SKM-1 treated with dmso at 0.1 percent for 144 hours (cell line): ENCODE results near the gene IL15RA.
"Not testable (repeated sequence)": the region's sequence is repeated elsewhere in the genome, so short reads cannot be mapped to it uniquely, and the experiment has no call there.

Experiments used
- DNase-seq: peaks from one replicate; lab custom pipeline; 2025; ENCODE audit not compliant: unreplicated experiment; lab: John Stamatoyannopoulos, UW

Gene IL15RA

GRCh38 chr10:5930272-5930671 is 47.1 kb downstream of the IL15RA start:
- DNase-seq, result no peak

DNA sequence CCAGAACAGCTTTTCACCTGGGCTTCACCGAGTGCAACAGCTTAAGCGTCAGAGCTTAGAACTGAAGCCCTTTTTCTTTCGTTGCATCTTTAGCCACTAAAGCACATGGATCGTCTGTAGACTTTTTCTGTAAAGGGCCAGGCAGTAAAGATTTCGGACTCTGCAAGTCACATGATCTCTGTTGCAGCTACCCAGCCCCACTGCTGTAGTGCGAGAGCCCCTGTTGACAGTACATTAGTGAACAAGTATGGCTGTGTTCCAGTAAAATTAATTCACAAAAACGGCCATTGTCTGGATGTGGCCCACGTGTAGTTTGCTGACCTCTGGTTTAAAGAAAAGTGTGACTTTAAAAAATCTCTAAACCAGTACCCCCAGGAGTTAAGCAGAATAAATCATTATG is 47.9 kb downstream of the IL15RA start:
- no peak for DNase-seq

GRCh38 chr10:5927306-5927705 is 50.0 kb downstream of the IL15RA start:
- no peak for DNase-seq

DNA sequence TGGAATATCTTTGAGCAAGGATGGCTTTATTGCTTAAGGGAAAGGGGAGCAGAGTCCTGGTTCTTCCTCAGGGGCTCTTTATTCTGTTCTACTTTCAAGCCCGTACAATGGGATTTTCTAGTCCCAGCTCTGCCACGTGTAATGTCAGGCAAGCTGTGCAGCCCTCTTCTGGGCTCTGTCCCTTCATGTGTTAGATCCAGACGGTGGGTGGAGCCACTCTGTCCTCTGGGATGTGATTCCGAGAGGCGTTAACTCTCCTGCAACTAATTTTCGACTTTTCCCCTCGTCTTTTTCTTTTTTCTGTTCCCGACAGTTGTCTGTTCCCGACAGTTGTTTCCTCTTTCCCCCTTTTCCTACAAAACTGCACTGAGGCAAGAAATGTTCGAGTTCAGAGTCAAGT is 52.5 kb downstream of the IL15RA start:
- no peak for DNase-seq

- DNase-seq, result no peak
Observed at GRCh38 chr10:5921746-5922145, 55.6 kb downstream of the IL15RA start.

DNA sequence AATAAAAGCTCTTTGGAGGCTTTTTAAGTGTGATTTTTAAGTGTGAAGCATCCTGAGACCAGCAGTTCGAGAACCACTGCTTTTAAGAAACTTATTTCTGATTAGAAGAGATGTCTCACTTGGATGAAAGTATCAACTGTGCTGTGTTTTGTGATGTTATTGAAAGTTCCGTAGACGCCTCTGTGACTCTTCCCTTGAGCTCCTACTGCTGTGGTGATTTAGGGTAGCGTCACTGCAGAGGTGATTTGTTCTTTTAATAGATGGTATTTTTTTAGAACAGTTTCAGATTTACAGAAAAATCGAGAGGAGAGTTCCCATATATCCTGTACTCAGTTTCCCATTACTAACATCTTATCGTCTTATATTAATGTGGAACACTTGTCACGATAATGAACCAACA is 57.8 kb downstream of the IL15RA start:
- no peak for DNase-seq

- no peak for DNase-seq
Observed at GRCh38 chr10:5918763-5919162, 58.6 kb downstream of the IL15RA start.

DNA sequence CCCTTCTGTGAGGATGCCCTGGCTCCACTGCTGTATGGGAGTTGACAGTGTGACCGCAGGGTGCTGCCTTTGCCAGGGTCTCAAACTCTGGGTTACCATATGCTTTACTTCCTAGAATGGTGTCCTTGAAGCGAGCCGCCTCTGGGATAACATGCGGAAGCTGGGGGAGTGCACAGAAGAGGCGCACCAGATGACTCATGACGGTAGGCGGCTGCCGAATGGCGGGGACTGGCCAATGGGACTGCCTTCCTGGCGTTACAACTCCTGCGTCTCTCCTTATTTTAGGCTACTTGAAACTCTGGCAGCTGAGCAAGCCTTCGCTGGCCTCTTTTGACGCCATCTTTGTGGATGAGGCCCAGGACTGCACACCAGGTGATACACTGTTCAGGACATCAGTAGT is 60.0 kb downstream of the IL15RA start:
- no peak for DNase-seq

DNA sequence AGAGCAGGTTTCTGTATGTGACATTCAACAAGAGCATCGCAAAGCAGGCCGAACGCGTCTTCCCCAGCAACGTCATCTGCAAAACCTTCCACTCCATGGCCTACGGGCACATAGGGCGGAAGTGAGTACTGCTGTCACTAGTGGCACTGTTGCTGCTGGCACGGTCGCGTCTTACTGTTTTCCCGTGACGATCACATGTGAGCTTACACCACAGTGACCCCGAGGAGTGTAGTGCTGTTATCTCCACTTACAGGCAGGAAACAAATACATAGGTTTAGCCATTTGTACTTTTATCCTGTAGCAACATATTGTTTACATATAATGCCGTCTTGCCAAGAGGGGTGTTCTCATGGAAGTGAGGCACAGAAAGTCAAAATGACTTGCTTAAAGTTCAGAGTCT is 61.9 kb downstream of the IL15RA start:
- DNase-seq, result no peak

GRCh38 chr10:5913736-5914135 is 63.6 kb downstream of the IL15RA start:
- no peak for DNase-seq

- DNase-seq, result no peak
Observed at GRCh38 chr10:5911670-5912069, 65.7 kb downstream of the IL15RA start.

- no peak for DNase-seq
Observed at GRCh38 chr10:5910323-5911100, 66.8 kb downstream of the IL15RA start.

DNA sequence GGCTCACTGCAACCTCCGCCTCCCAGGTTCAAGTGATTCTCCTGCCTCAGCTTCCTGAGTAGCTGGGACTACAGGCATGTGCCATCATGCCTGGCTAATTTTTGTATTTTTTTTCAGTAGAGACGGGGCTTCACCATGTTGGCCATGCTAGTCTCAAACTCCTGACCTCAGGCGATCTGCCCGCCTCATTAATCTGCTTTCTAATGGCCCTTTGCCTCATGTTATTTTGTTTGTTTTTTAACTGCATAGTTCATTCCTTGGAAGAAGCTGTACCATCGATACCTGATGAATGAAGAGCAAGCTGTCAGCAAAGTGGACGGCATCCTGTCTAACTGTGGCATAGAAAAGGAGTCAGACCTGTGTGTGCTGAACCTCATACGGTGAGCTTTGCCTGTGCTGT is 68.7 kb downstream of the IL15RA start:
- not testable (repeated sequence) for DNase-seq

- no peak for DNase-seq
Observed at GRCh38 chr10:5906651-5907050, 70.7 kb downstream of the IL15RA start.

DNA sequence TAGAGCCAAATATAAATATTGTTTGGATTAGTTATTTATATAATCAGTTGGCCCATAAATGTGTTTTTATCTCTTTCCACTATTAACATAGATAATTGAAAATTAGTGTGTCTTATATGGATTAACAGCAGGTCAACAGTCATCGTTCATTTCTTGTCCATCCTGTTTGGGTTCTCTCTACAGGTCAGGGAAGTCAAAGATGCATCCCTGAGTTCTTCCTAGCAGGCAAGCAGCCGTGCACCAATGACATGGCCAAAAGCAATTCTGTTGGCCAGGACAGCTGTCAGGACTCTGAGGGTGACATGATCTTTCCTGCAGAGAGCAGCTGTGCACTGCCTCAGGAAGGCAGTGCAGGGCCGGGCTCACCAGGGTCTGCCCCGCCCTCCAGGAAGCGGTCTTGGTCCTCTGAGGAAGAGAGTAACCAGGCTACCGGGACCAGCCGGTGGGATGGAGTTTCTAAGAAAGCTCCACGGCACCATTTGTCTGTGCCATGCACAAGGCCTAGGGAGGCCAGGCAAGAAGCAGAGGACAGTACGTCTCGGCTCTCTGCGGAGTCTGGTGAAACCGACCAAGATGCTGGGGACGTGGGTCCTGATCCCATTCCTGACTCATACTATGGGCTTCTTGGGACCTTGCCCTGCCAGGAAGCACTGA is 71.4 kb downstream of the IL15RA start:
- no peak for DNase-seq

DNA sequence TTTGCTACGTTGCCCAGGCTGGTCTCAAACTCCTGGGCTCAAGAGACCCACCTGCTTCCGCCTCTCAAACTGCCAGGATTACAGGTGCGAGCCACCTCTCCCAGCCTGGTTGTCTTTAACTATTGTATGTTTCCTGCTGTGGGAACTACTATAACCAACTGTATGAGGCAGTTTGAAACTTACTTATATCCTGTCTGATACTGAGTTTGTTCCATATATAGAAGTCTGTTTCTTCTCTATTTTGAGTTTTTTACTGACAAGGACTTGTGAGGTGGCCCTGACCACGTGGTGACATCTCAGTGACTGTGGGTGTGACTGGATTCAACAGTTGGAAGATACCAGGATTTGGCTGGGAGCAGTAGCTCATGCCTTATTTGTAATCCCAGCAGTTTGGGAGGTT is 73.1 kb downstream of the IL15RA start:
- no peak for DNase-seq

- DNase-seq, result no peak
Observed at GRCh38 chr10:5903563-5903962, 73.8 kb downstream of the IL15RA start.

DNA sequence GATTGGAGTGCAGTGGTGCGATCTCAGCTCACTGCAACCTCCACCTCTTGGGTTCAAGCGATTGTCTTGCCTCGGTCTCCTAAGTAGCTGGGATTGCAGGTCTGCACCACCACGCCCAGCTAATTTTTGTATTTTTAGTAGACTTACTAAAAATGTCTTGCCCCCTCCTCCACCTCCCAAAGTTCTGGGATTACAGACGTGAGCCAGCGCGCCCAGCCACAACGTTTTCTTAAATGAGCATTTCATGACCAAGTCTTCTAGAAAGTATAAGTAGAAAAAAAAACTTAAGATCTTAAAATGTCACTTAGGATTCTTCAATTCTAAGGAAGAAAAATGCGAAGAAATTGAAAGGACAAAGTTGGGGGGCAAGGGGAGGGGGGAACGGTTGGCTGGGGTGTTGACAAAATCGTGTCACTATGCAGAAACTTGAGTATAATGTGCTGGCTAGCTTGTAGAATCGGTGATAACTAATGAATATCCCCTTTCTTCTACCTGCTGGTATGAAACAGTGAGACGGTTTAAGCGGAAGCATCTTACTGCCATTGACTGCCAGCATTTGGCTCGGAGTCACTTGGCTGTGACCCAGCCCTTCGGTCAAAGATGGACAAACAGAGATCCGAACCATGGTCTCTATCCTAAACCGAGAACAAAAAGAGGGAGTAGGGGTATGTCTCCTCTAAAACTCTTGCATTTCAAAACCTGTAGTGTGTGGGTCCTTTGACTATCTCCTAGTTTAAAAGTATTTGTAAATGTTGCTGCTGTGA is 74.7 kb downstream of the IL15RA start:
- no peak for DNase-seq
